ENCODE measurements around the gene GCK. TPM values are rescaled to one million over a fixed set of nuclear protein-coding genes. Genes with fewer than 3 reads are reported as not detected.
A peak's percentile ranks its signal among the peaks of the same experiment; 100 is the strongest.

Gene GCK
- total and polyA plus RNA-seq, 11 donors: 0.54 to 5.7 (median 1.9) TPM

GRCh38 chr7:44107961-44108767 lies 81.1 kb downstream of the GCK start:
- DNase-seq: peak in 1 of 5 donors; percentile 26
- no peaks in the 10 kb centered on the region for H3K9me3 ChIP-seq
- H3K4me3 ChIP-seq: peak overlapping the region in 3 of 12 donors; percentile 67 to 76 (median 75)
- H3K27me3 ChIP-seq: peaks cover 0 to 16% (median 0%) of the 10 kb centered on the region in 9 donors
- peaks cover 0 to 60% (median 6%) of the 10 kb centered on the region in 9 donors for H3K36me3 ChIP-seq
- peak overlapping the region in 1 of 12 donors; percentile 17 for H3K27ac ChIP-seq
- no peak for TF ChIP-seq POLR2A (IDR thresholded peaks at IDR 0.05)
- TF ChIP-seq, protein P1, sequence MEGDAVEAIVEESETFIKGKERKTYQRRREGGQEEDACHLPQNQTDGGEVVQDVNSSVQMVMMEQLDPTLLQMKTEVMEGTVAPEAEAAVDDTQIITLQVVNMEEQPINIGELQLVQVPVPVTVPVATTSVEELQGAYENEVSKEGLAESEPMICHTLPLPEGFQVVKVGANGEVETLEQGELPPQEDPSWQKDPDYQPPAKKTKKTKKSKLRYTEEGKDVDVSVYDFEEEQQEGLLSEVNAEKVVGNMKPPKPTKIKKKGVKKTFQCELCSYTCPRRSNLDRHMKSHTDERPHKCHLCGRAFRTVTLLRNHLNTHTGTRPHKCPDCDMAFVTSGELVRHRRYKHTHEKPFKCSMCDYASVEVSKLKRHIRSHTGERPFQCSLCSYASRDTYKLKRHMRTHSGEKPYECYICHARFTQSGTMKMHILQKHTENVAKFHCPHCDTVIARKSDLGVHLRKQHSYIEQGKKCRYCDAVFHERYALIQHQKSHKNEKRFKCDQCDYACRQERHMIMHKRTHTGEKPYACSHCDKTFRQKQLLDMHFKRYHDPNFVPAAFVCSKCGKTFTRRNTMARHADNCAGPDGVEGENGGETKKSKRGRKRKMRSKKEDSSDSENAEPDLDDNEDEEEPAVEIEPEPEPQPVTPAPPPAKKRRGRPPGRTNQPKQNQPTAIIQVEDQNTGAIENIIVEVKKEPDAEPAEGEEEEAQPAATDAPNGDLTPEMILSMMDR (IDR thresholded peaks at IDR 0.05): no peak
- H3K4me1 ChIP-seq: peaks cover 0 to 35% (median 5%) of the 10 kb centered on the region in 12 donors
- 88 to 91% (median 89%) methylated on average over 20 to 21 of the region's 21 CpGs for WGBS, 4 donors
- intact Hi-C loops (cut with DNase I): no loop called here
- ATAC-seq: no peak

GRCh38 chr7:44107116-44107960 lies 81.9 kb downstream of the GCK start:
- Histone ChIP-seq H3K27me3 (peaks cover 0 to 18% (median 0%) of the 10 kb centered on the region in 9 donors), H3K4me3 (peak overlapping the region in 5 of 12 donors; percentile 3 to 76 (median 67)), H3K4me1 (peaks cover 0 to 43% (median 9%) of the 10 kb centered on the region in 12 donors), H3K9me3 (no peaks in the 10 kb centered on the region), H3K27ac (peak overlapping the region in 4 of 12 donors; percentile 17 to 88 (median 36)), H3K36me3 (peaks cover 0 to 53% (median 4%) of the 10 kb centered on the region in 9 donors)
- TF ChIP-seq, protein P1 (IDR thresholded peaks at IDR 0.05): no peak
- TF ChIP-seq POLR2A (IDR thresholded peaks at IDR 0.05): no peak
- intact Hi-C loops (cut with DNase I): no loop called here
- DNase-seq (peak in 1 of 5 donors; percentile 13), ATAC-seq (no peak)
- 82 to 94% (median 88%) methylated on average over 12 to 18 of the region's 18 CpGs for WGBS, 4 donors

DNA sequence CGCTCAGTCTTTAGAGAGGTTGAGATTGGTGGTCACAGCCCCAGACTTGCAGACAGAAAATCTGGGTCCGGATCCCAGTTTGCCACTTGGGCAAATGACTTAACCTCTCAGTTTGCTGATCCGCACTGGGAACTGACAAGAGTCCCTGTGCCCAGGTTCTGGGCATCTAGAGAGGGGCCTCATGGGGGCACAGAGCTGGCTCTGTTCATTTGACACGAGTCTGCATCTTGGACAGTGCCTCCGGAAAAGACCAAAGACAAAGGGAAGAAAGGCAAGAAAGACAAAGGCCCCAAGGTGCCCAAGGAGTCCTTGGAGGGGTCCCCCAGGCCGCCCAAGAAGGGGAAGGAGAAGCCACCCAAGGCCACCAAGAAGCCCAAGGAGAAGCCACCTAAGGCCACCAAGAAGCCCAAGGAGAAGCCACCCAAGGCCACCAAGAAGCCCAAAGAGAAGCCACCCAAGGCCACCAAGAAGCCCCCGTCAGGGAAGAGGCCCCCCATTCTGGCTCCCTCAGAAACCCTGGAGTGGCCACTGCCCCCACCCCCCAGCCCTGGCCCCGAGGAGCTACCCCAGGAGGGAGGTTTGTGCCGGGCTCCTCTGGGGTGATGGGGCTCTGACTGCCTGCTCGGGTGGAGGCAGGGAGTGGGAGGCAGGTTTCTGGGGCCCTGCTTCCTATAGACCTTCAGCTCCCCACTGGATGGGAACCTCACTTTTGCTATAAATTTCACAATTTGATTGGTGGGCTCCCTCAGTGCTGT lies 82.8 kb downstream of the GCK start:
- ATAC-seq (no peak), DNase-seq (peak in 1 of 5 donors; percentile 17)
- no peaks in the 10 kb centered on the region for H3K9me3 ChIP-seq
- H3K4me3 ChIP-seq: peak overlapping the region in 5 of 12 donors; percentile 57 to 76 (median 67)
- no peak for TF ChIP-seq POLR2A (IDR thresholded peaks at IDR 0.05)
- intact Hi-C loops (cut with DNase I): no loop called here
- peaks cover 0 to 46% (median 4%) of the 10 kb centered on the region in 9 donors for H3K36me3 ChIP-seq
- WGBS, 4 donors: 85 to 94% (median 87%) methylated on average over 8 to 10 of the region's 10 CpGs
- H3K27ac ChIP-seq: peak overlapping the region in 4 of 12 donors; percentile 80 to 90 (median 87)
- H3K27me3 ChIP-seq: peaks cover 0 to 18% (median 0%) of the 10 kb centered on the region in 9 donors
- peaks cover 0 to 49% (median 13%) of the 10 kb centered on the region in 12 donors for H3K4me1 ChIP-seq

DNA sequence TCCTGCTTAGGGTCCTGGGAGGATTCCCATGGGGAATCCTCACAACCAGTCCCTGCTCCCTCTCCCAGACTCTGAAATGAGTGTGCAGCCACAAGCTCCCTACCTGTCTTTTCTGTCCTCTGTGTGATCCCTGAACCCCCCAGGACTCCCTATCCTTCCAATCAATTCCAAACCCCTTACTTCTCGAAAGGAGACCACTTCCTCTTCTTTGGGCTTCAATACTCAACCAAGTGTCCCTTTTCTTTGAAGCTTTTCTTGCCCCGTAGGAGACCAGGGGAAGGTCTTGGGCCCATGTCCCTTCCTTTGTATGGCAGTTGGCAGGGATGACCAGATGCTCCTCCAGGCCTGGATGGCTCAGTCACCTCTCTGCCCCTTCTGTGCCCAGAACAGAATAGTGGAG lies 83.4 kb downstream of the GCK start:
- peak overlapping the region in 10 of 12 donors; percentile 54 to 76 (median 64) for H3K4me3 ChIP-seq
- H3K4me1 ChIP-seq: peaks cover 0 to 56% (median 15%) of the 10 kb centered on the region in 12 donors
- intact Hi-C loops (cut with DNase I): no loop called here

More for the DNA sequence above, 83.4 kb downstream of the GCK start:
- ATAC-seq (no peak), DNase-seq (no peak)
- peak overlapping the region in 9 of 12 donors; percentile 9 to 90 (median 76) for H3K27ac ChIP-seq
- H3K36me3 ChIP-seq: peaks cover 0 to 40% (median 4%) of the 10 kb centered on the region in 9 donors
- H3K9me3 ChIP-seq: no peaks in the 10 kb centered on the region
- TF ChIP-seq POLR2A (IDR thresholded peaks at IDR 0.05): no peak
- WGBS, 4 donors: 87 to 93% (median 90%) methylated on average over 2 of the region's 2 CpGs
- peaks cover 0 to 18% (median 0%) of the 10 kb centered on the region in 9 donors for H3K27me3 ChIP-seq

All from heart left ventricle (tissue), 16 donors.